ENCODE measurements around the gene CACNA2D2.

Gene CACNA2D2

GRCh38 chr3:50316657-50317242 lies 186.7 kb downstream of the CACNA2D2 start (continued):
- peak; percentile 56; the same call in 1 of the 2 replicates for TF ChIP-seq ZNF335 (tag by site-specific recombination; conservative IDR thresholded peaks at IDR 0.05)
- TF ChIP-seq ZNF221 (tag by site-specific recombination; IDR thresholded peaks at IDR 0.05; ENCODE audit: borderline replicate concordance), result no peak
- no peak; the same call in 1 of the 2 replicates for TF ChIP-seq ZNF324 (tag by site-specific recombination; IDR thresholded peaks at IDR 0.05)
- no peak for TF ChIP-seq ZNF626 (tag by site-specific recombination; IDR thresholded peaks at IDR 0.05)
- TF ChIP-seq ZNF354C (tag by site-specific recombination; IDR thresholded peaks at IDR 0.05; ENCODE audit: borderline replicate concordance, low read depth), result no peak
- TF ChIP-seq ZFP3 (tag by site-specific recombination; IDR thresholded peaks at IDR 0.05; ENCODE audit: low read depth), result no peak
- no peak for TF ChIP-seq ZNF416 (tag by site-specific recombination; IDR thresholded peaks at IDR 0.05)
- no peak for TF ChIP-seq ZNF239 (tag by site-specific recombination; IDR thresholded peaks at IDR 0.05)
- no peak for TF ChIP-seq ZNF292 (tag by site-specific recombination; IDR thresholded peaks at IDR 0.05; ENCODE audit: borderline replicate concordance, low read depth)
- TF ChIP-seq MEIS1 (CRISPR knock-in tag; IDR thresholded peaks at IDR 0.05; ENCODE audit: borderline replicate concordance), result no peak
- peak; percentile 53; the same call in 1 of the 2 replicates for TF ChIP-seq ZBTB20 (tag by site-specific recombination; IDR thresholded peaks at IDR 0.05)
- TF ChIP-seq ZNF302 (tag by site-specific recombination; IDR thresholded peaks at IDR 0.05; ENCODE audit: low read depth), result no peak
- TF ChIP-seq GFI1B (tag by site-specific recombination; IDR thresholded peaks at IDR 0.05), result no peak
- no peak for TF ChIP-seq KLF16 (tag by site-specific recombination; IDR thresholded peaks at IDR 0.05)
- no peak for TF ChIP-seq ZNF654 (tag by site-specific recombination; IDR thresholded peaks at IDR 0.05; ENCODE audit: low read depth)
- TF ChIP-seq ZNF184 (tag by site-specific recombination; IDR thresholded peaks at IDR 0.05), result no peak
- no peak for TF ChIP-seq ZSCAN30 (tag by site-specific recombination; IDR thresholded peaks at IDR 0.05)
- no peak for TF ChIP-seq ZNF530 (tag by site-specific recombination; IDR thresholded peaks at IDR 0.05; ENCODE audit: low read depth)
- TF ChIP-seq KLF1 (tag by site-specific recombination; IDR thresholded peaks at IDR 0.05), result peak; percentile 93
- TF ChIP-seq ZNF701 (tag by site-specific recombination; IDR thresholded peaks at IDR 0.05), result no peak
- no peak for TF ChIP-seq ZNF670 (tag by site-specific recombination; IDR thresholded peaks at IDR 0.05; ENCODE audit: low read depth)
- TF ChIP-seq ZNF146 (tag by site-specific recombination; IDR thresholded peaks at IDR 0.05), result no peak
- TF ChIP-seq BCL11A (tag by site-specific recombination; IDR thresholded peaks at IDR 0.05; ENCODE audit: low read depth), result no peak
- no peak for TF ChIP-seq ATF2 (tag by site-specific recombination; IDR thresholded peaks at IDR 0.05; ENCODE audit: low read depth)
- no peak for TF ChIP-seq ZNF132 (tag by site-specific recombination; IDR thresholded peaks at IDR 0.05; ENCODE audit: borderline replicate concordance)
- no peak for TF ChIP-seq ZNF510 (tag by site-specific recombination; IDR thresholded peaks at IDR 0.05; ENCODE audit: insufficient replicate concordance)
- TF ChIP-seq TSHZ1 (tag by site-specific recombination; IDR thresholded peaks at IDR 0.05; ENCODE audit: borderline replicate concordance), result no peak
- TF ChIP-seq HOXC10 (CRISPR knock-in tag; IDR thresholded peaks at IDR 0.05), result no peak
- peak; percentile 79 for TF ChIP-seq SP3 (tag by site-specific recombination; IDR thresholded peaks at IDR 0.05)
- TF ChIP-seq ZNF398 (tag by site-specific recombination; IDR thresholded peaks at IDR 0.05), result peak; percentile 90
- no peak for TF ChIP-seq MYNN (tag by site-specific recombination; IDR thresholded peaks at IDR 0.05; ENCODE audit: borderline replicate concordance)
- TF ChIP-seq ZNF366 (tag by site-specific recombination; conservative IDR thresholded peaks at IDR 0.05), result no peak; the same call in 1 of the 2 replicates
- no peak for TF ChIP-seq ZBTB8A (tag by site-specific recombination; IDR thresholded peaks at IDR 0.05)
- no peak; the same call in 1 of the 2 replicates for TF ChIP-seq ZXDB (tag by site-specific recombination; IDR thresholded peaks at IDR 0.05)
- TF ChIP-seq ZNF24 (tag by site-specific recombination; IDR thresholded peaks at IDR 0.05), result no peak
- no peak for TF ChIP-seq ZNF830 (tag by site-specific recombination; IDR thresholded peaks at IDR 0.05; ENCODE audit: low read depth)

Data from HEK293 (cell line).